Panc1 (cell line): ENCODE data around the gene MST1. TPM values are rescaled to one million over a fixed set of nuclear protein-coding genes. Genes with fewer than 3 reads are reported as not detected.

Source experiments
- ATAC-seq: fragments of 200-7000 bp; cut with Tn5 transposase; 2 replicates; pipeline ENCODE4 v1.9.1; 2020; ENCODE audit warnings: mild to moderate bottlenecking, moderate library complexity
- BruUV-seq: library from RNA; stranded (reverse); fragments of 400-500 nt; replicated peaks from 2 replicates; lab custom pipeline; 2021; lab: Mats Ljungman, UMichigan
- CTCF ChIA-PET: fragments of 300-600 bp; sonication (Branson Sonifier 250); formaldehyde crosslinking; loops from one replicate; lab custom pipeline; 2022; ENCODE audit warnings: antibody characterized with exemption; lab: Charles Lee
- POLR2A ChIA-PET: fragments of 300-600 bp; sonication (Branson Sonifier 250); formaldehyde crosslinking; loops from one replicate; lab custom pipeline; 2022; ENCODE audit warnings: antibody characterized with exemption; lab: Charles Lee
- DNase-seq: peaks from one replicate; pipeline ENCODE4 v3.0.0-alpha.2; 2010; ENCODE audit warnings: low read depth, low spot score
- H3K27ac ChIP-seq: 2 replicates; pipeline ENCODE4 v1.5.1; 2011; ENCODE audit warnings: mild to moderate bottlenecking, low read length, inconsistent platforms
- H3K27me3 ChIP-seq: fragments of 200-500 bp; sonication (Bioruptor generic); 2 replicates; pipeline ENCODE4 v1.6.0; 2014; ENCODE audit warnings: low read length, inconsistent platforms; ENCODE audit not compliant: control insufficient read depth, insufficient read depth
- H3K36me3 ChIP-seq: fragments of 200-500 bp; sonication (Bioruptor generic); 2 replicates; pipeline ENCODE4 v1.5.1; 2014; ENCODE audit warnings: inconsistent platforms, mild to moderate bottlenecking, low read length, moderate library complexity; ENCODE audit not compliant: control insufficient read depth, insufficient read depth
- H3K4me1 ChIP-seq: 2 replicates; pipeline ENCODE4 v1.5.1; 2011; ENCODE audit warnings: inconsistent platforms, mild to moderate bottlenecking, low read length, moderate library complexity; ENCODE audit not compliant: control insufficient read depth, insufficient read depth
- H3K4me3 ChIP-seq, 2 experiments: 2 replicates each; pipeline ENCODE4 v1.5.1; 2011 to 2012; ENCODE audit warnings: low read depth in 2 of 2, low read length in 2 of 2, mild to moderate bottlenecking in 2 of 2, inconsistent platforms in 1 of 2, moderate library complexity in 1 of 2
- H3K9me3 ChIP-seq: fragments of 200-500 bp; sonication (Bioruptor generic); 2 replicates; pipeline ENCODE4 v1.5.1; 2014; ENCODE audit warnings: low read depth, mild to moderate bottlenecking, inconsistent platforms, low read length, moderate library complexity; ENCODE audit not compliant: control insufficient read depth, insufficient read depth
- CTCF ChIP-seq: fragments of 450-650 bp; IDR thresholded peaks from 2 replicates; pipeline ENCODE4 v1.5.1; 2017; ENCODE audit warnings: mild to moderate bottlenecking
- POLR2AphosphoS5 ChIP-seq: IDR thresholded peaks from 2 replicates; pipeline ENCODE4 v1.6.1; 2012; ENCODE audit warnings: mild to moderate bottlenecking, low read depth, low read length, moderate library complexity
- REST ChIP-seq, 2 experiments: IDR thresholded peaks; 2 replicates each; pipeline ENCODE4 v1.6.1; 2011 to 2012; ENCODE audit warnings: low read depth in 2 of 2, control low read depth in 1 of 2, low read length in 1 of 2, mild to moderate bottlenecking in 1 of 2, moderate library complexity in 1 of 2; ENCODE audit not compliant: insufficient read depth in 1 of 2
- SIN3A ChIP-seq: IDR thresholded peaks from 2 replicates; pipeline ENCODE4 v1.6.1; 2012; ENCODE audit warnings: low read depth, mild to moderate bottlenecking, low read length, moderate library complexity, borderline replicate concordance; ENCODE audit not compliant: insufficient read depth
- TCF7L2 ChIP-seq: IDR thresholded peaks from 2 replicates; pipeline ENCODE4 v1.6.1; 2011; ENCODE audit warnings: mild to moderate bottlenecking, low read depth, low read length, inconsistent platforms
- in situ Hi-C: cut with HindIII; loops from 2 replicates; pipeline ENCODE4 v1.10.0; 2016; ENCODE audit warnings: low sequenced_read_pairs, low pct_unique_long_range_greater_than_20kb
- intact Hi-C: fragments of 100-400 bp; cut with micrococcal nuclease; formaldehyde crosslinking; loops from one replicate; pipeline ENCODE4 v1.10.0; 2022; ENCODE audit not compliant: unreplicated experiment
- total RNA-seq: library from RNA; stranded (reverse); gene quantifications from one replicate; pipeline ENCODE4 v1.2.1, GENCODE V29; 2021; ENCODE audit not compliant: unreplicated experiment

MST1 gene
- total RNA-seq, 1 experiment from 2014 or later = 14.0 TPM

GRCh38 chr3:49647741-49648140, 41.5 kb downstream of the MST1 start:
- BruUV-seq = no TSS peak
- Histone ChIP-seq H3K4me1 (no peaks in the 10 kb centered on the region), H3K27ac (no peak overlapping the region), H3K4me3 (no peak overlapping the region), H3K9me3 (no peaks in the 10 kb centered on the region), H3K36me3 (no peaks in the 10 kb centered on the region), H3K27me3 (no peaks in the 10 kb centered on the region)
- in situ Hi-C loops = no loop called here
- ATAC-seq (no peak), DNase-seq (no peak)
- CTCF ChIA-PET = no interaction called here
- intact Hi-C loops = no loop called here
- POLR2A ChIA-PET = no interaction called here
- TF ChIP-seq REST (IDR thresholded peaks at IDR 0.05; ENCODE audit: insufficient read depth in 1 of 2, low read depth in 2 of 2, low read length in 1 of 2) (no peak), CTCF (no peak), POLR2AphosphoS5 (no peak), TCF7L2 (no peak), SIN3A (no peak)

- no TSS peak for BruUV-seq
- no peak for TF ChIP-seq SIN3A
- no peak for TF ChIP-seq POLR2AphosphoS5
- no peak for TF ChIP-seq CTCF
- no peak for TF ChIP-seq REST (IDR thresholded peaks at IDR 0.05; ENCODE audit: insufficient read depth in 1 of 2, low read depth in 2 of 2, low read length in 1 of 2)
- no peak for TF ChIP-seq TCF7L2
- ChIA-PET CTCF (no interaction called here), POLR2A (no interaction called here)
- in situ Hi-C loops (no loop called here), intact Hi-C loops (no loop called here)
- ATAC-seq (no peak), DNase-seq (no peak)
- Histone ChIP-seq H3K4me1 (no peaks in the 10 kb centered on the region), H3K36me3 (no peaks in the 10 kb centered on the region), H3K27ac (no peak overlapping the region), H3K27me3 (no peaks in the 10 kb centered on the region), H3K4me3 (no peak overlapping the region), H3K9me3 (no peaks in the 10 kb centered on the region)
Measured at GRCh38 chr3:49646236-49646635, 43.0 kb downstream of the MST1 start.
